HepG2 (cell line): Measurements from ENCODE around the gene CBX2. TPM values are rescaled to one million over a fixed set of nuclear protein-coding genes. Genes with fewer than 3 reads are reported as not detected.

Source experiments
- ATF7 ChIP-seq, 2 experiments: fragments of 450-650 bp in 1 of 2; sonication (generic) in 1 of 2; formaldehyde crosslinking in 1 of 2; IDR thresholded peaks; 2 replicates each; pipeline versions ENCODE4 v1.4.0 to v1.6.1; 2016 to 2020; ENCODE audit warnings: antibody characterized with exemption in 1 of 2, mild to moderate bottlenecking in 1 of 2, missing genetic modification reagents in 1 of 2
- DR1 ChIP-seq: sonication (generic); formaldehyde crosslinking; IDR thresholded peaks from 2 replicates; pipeline ENCODE4 v1.8.0; 2021; ENCODE audit warnings: mild to moderate bottlenecking, missing genetic modification reagents, inconsistent platforms
- FOSL2 ChIP-seq: sonication (generic); formaldehyde crosslinking; IDR thresholded peaks from 2 replicates; pipeline ENCODE4 v1.4.0; 2020; ENCODE audit warnings: missing genetic modification reagents
- HMGXB4 ChIP-seq, 2 experiments: sonication (generic) in 1 of 2; formaldehyde crosslinking in 1 of 2; IDR thresholded peaks; 2 replicates each; pipeline versions ENCODE4 v1.4.0 to v1.6.1; 2018 to 2020; ENCODE audit warnings: missing genetic modification reagents in 2 of 2, borderline replicate concordance in 1 of 2, low read depth in 1 of 2, mild to moderate bottlenecking in 1 of 2, missing biosample characterization in 1 of 2
- JUN ChIP-seq: sonication (generic); formaldehyde crosslinking; IDR thresholded peaks from 2 replicates; pipeline ENCODE4 v1.4.0; 2020; ENCODE audit warnings: mild to moderate bottlenecking, missing genetic modification reagents
- JUNB ChIP-seq: sonication (generic); formaldehyde crosslinking; IDR thresholded peaks from 2 replicates; pipeline ENCODE4 v1.8.0; 2022; ENCODE audit warnings: missing genetic modification reagents, mild to moderate bottlenecking, borderline replicate concordance
- KAT8 ChIP-seq: IDR thresholded peaks from 2 replicates; pipeline ENCODE4 v1.6.1; 2016; ENCODE audit warnings: missing genetic modification reagents, missing compliant biosample characterization
- MYC ChIP-seq: sonication (generic); formaldehyde crosslinking; IDR thresholded peaks from 2 replicates; pipeline ENCODE4 v1.9.0; 2021; ENCODE audit warnings: missing genetic modification reagents, borderline replicate concordance
- MYNN ChIP-seq: sonication (generic); formaldehyde crosslinking; IDR thresholded peaks from 2 replicates; pipeline ENCODE4 v1.4.0; 2020; ENCODE audit warnings: mild to moderate bottlenecking, low read depth, missing genetic modification reagents
- REPIN1 ChIP-seq: sonication (generic); formaldehyde crosslinking; IDR thresholded peaks from 2 replicates; pipeline ENCODE4 v1.8.0; 2022; ENCODE audit warnings: missing genetic modification reagents, low read depth, mild to moderate bottlenecking, borderline replicate concordance
- SMC3 ChIP-seq: IDR thresholded peaks from 2 replicates; pipeline ENCODE4 v1.6.1; 2011; ENCODE audit warnings: low read length, improper control_type of control experiment
- SP4 ChIP-seq: sonication (generic); formaldehyde crosslinking; IDR thresholded peaks from 2 replicates; pipeline ENCODE4 v1.8.1; 2023; ENCODE audit warnings: mild to moderate bottlenecking, missing genetic modification reagents
- YEATS4 ChIP-seq: sonication (generic); formaldehyde crosslinking; IDR thresholded peaks from 2 replicates; pipeline ENCODE4 v1.4.0; 2020; ENCODE audit warnings: missing genetic modification reagents, borderline replicate concordance
- ZFP82 ChIP-seq: sonication (generic); formaldehyde crosslinking; IDR thresholded peaks from 2 replicates; pipeline ENCODE4 v1.5.1; 2020; ENCODE audit warnings: mild to moderate bottlenecking, missing genetic modification reagents, borderline replicate concordance
- ZNF180 ChIP-seq: sonication (generic); formaldehyde crosslinking; IDR thresholded peaks from 2 replicates; pipeline ENCODE4 v1.4.0; 2020; ENCODE audit warnings: low read depth, missing genetic modification reagents, borderline replicate concordance
- ZNF30 ChIP-seq: sonication (generic); formaldehyde crosslinking; IDR thresholded peaks from 2 replicates; pipeline ENCODE4 v1.5.0; 2020; ENCODE audit warnings: mild to moderate bottlenecking, missing genetic modification reagents
- ZNF33B ChIP-seq: sonication (generic); formaldehyde crosslinking; IDR thresholded peaks from 2 replicates; pipeline ENCODE4 v1.5.1; 2020; ENCODE audit warnings: mild to moderate bottlenecking, missing genetic modification reagents
- ZNF766 ChIP-seq: sonication (generic); formaldehyde crosslinking; IDR thresholded peaks from 2 replicates; pipeline ENCODE4 v1.5.0; 2020; ENCODE audit warnings: missing genetic modification reagents, borderline replicate concordance
- polyA plus RNA-seq, 8 experiments: library from polyadenylated mRNA; depleted of rRNA in 3 of 8; stranded (reverse) in 7 of 8; unstranded in 1 of 8; fragments of >200 nt; fragmentation: Illumina TruSeq in 4 of 8; extraction: Trizol in 4 of 8; gene quantifications; 2 replicates each; pipeline versions ENCODE4 v1.2.1 to v1.2.3, GENCODE V29; 2011 to 2016; ENCODE audit warnings: low read depth in 4 of 8, missing spikeins in 1 of 8, mixed read lengths in 1 of 8; ENCODE audit not compliant: insufficient read depth in 1 of 8
- total RNA-seq, 5 experiments: library from RNA; depleted of rRNA; stranded (reverse); fragments of >200 nt; fragmentation: Illumina TruSeq; extraction: Trizol; gene quantifications; 2 replicates each; pipeline ENCODE4 v1.2.3, GENCODE V29; 2016; ENCODE audit warnings: low read depth in 1 of 5
- TF ChIP-seq, protein P1 (sequence below): sonication (generic); formaldehyde crosslinking; IDR thresholded peaks from 2 replicates; pipeline ENCODE4 v1.8.0; 2022; ENCODE audit warnings: mild to moderate bottlenecking, missing genetic modification reagents, moderate library complexity
- TF ChIP-seq, protein P2 (sequence below): sonication (generic); formaldehyde crosslinking; IDR thresholded peaks from 2 replicates; pipeline ENCODE4 v1.4.0; 2020; ENCODE audit warnings: missing genetic modification reagents
- TF ChIP-seq, protein P3 (sequence below): sonication (generic); formaldehyde crosslinking; IDR thresholded peaks from 2 replicates; pipeline ENCODE4 v1.4.0; 2020; ENCODE audit warnings: low read depth, mild to moderate bottlenecking, missing genetic modification reagents
- TF ChIP-seq, protein P4 (sequence below): sonication (generic); formaldehyde crosslinking; IDR thresholded peaks from 2 replicates; pipeline ENCODE4 v1.5.0; 2020; ENCODE audit warnings: missing genetic modification reagents

The CBX2 gene
- total and polyA plus RNA-seq, 2 of the 13 experiments (the other 11 are each of a cell fraction or from before 2014, with no cell fraction given) = 14.5 to 31.1 TPM

DNA sequence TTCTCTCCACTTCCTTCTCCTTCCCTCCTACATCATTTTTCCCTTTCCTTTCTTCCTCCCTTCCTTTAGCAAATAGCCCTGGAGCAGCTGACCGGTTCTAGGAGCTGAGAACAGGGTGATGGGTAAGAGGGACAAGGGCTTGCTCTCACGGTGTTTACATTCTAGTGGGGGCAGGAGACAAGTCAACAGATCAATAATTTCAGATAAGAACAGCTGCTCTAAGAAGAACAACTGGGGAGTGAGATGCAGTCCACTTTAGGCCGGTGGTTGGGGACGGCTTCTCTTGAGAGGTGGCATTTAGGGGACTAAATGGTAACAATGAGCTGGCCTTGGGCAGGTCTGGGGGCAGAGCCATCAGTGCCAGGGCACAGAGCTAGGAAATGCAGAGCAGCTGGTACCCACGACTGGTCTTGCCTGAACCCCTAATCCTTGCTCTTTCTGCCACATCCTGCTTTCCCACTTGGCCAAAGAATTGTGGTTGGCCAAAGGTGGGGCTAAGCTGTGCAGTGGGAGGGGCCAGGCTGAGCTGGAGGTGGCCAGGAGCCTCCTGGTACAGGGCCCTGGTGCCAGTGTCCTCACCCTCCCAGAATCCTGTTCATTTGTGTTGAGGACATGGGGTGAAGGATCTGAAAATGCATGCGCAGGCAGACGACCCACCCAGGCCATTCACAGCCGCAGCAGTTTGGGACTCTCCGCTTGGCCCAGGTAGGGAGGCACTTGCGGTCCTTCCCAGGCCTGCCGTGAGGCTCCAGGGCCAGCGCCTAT, 43.6 kb downstream of the CBX2 start (continued):
- peak in 1 of 2 experiments; percentile 24; a peak in 1 of 4 replicates for TF ChIP-seq HMGXB4 (CRISPR knock-in tag; IDR thresholded peaks at IDR 0.05; ENCODE audit: borderline replicate concordance in 1 of 2, low read depth in 1 of 2)
- TF ChIP-seq ZNF180 (CRISPR knock-in tag) = no peak
- TF ChIP-seq ZNF30 = no peak
- TF ChIP-seq, protein P1, sequence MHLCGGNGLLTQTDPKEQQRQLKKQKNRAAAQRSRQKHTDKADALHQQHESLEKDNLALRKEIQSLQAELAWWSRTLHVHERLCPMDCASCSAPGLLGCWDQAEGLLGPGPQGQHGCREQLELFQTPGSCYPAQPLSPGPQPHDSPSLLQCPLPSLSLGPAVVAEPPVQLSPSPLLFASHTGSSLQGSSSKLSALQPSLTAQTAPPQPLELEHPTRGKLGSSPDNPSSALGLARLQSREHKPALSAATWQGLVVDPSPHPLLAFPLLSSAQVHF (CRISPR knock-in tag) = no peak
- TF ChIP-seq ZNF766 = no peak
- 0 out of 2 replicates have a peak, but pooled peaks have one; percentile 57 for TF ChIP-seq ZFP82 (CRISPR knock-in tag)
- no peak for TF ChIP-seq SP4 (CRISPR knock-in tag)
- TF ChIP-seq JUNB (CRISPR knock-in tag) = no peak
- TF ChIP-seq, protein P2, sequence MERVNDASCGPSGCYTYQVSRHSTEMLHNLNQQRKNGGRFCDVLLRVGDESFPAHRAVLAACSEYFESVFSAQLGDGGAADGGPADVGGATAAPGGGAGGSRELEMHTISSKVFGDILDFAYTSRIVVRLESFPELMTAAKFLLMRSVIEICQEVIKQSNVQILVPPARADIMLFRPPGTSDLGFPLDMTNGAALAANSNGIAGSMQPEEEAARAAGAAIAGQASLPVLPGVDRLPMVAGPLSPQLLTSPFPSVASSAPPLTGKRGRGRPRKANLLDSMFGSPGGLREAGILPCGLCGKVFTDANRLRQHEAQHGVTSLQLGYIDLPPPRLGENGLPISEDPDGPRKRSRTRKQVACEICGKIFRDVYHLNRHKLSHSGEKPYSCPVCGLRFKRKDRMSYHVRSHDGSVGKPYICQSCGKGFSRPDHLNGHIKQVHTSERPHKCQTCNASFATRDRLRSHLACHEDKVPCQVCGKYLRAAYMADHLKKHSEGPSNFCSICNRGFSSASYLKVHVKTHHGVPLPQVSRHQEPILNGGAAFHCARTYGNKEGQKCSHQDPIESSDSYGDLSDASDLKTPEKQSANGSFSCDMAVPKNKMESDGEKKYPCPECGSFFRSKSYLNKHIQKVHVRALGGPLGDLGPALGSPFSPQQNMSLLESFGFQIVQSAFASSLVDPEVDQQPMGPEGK = peak; percentile 100
- TF ChIP-seq, protein P3, sequence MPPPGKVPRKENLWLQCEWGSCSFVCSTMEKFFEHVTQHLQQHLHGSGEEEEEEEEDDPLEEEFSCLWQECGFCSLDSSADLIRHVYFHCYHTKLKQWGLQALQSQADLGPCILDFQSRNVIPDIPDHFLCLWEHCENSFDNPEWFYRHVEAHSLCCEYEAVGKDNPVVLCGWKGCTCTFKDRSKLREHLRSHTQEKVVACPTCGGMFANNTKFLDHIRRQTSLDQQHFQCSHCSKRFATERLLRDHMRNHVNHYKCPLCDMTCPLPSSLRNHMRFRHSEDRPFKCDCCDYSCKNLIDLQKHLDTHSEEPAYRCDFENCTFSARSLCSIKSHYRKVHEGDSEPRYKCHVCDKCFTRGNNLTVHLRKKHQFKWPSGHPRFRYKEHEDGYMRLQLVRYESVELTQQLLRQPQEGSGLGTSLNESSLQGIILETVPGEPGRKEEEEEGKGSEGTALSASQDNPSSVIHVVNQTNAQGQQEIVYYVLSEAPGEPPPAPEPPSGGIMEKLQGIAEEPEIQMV (CRISPR knock-in tag) = no peak
- TF ChIP-seq REPIN1 = peak; percentile 84
- TF ChIP-seq, protein P4, sequence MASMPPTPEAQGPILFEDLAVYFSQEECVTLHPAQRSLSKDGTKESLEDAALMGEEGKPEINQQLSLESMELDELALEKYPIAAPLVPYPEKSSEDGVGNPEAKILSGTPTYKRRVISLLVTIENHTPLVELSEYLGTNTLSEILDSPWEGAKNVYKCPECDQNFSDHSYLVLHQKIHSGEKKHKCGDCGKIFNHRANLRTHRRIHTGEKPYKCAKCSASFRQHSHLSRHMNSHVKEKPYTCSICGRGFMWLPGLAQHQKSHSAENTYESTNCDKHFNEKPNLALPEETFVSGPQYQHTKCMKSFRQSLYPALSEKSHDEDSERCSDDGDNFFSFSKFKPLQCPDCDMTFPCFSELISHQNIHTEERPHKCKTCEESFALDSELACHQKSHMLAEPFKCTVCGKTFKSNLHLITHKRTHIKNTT (CRISPR knock-in tag) = no peak
- peak; percentile 52; the same call in 1 of the 2 replicates for TF ChIP-seq YEATS4 (CRISPR knock-in tag)
- TF ChIP-seq ATF7 (IDR thresholded peaks at IDR 0.05) = no peak
- TF ChIP-seq ATF7 (CRISPR knock-in tag; IDR thresholded peaks at IDR 0.05) = no peak
- TF ChIP-seq MYC (CRISPR knock-in tag) = peak; percentile 49; the same call in 1 of the 2 replicates
- TF ChIP-seq JUN (CRISPR knock-in tag) = no peak
- TF ChIP-seq ZNF33B = 0 out of 2 replicates have a peak, but pooled peaks have one; percentile 58
- peak; percentile 81 for TF ChIP-seq KAT8 (CRISPR knock-in tag)
- no peak for TF ChIP-seq DR1 (CRISPR knock-in tag)
- peak; percentile 61; the same call in 1 of the 2 replicates for TF ChIP-seq FOSL2 (CRISPR knock-in tag)
- no peak for TF ChIP-seq MYNN (CRISPR knock-in tag)
- TF ChIP-seq SMC3 = no peak
